ENCODE measurements around the gene C17orf78. TPM values are rescaled to one million over a fixed set of nuclear protein-coding genes. Genes with fewer than 3 reads are reported as not detected.

Gene C17orf78
- total RNA-seq, 1 donor from 2014 or later = not detected

GRCh38 chr17:37422971-37423625 lies 47.3 kb downstream of the C17orf78 start:
- H3K36me3 ChIP-seq (ENCODE audit: insufficient read depth, low read length) = peaks cover 30% of the 10 kb centered on the region
- H3K79me2 ChIP-seq (ENCODE audit: insufficient read depth, low read length) = no peaks in the 10 kb centered on the region
- no peak overlapping the region for H3K4me3 ChIP-seq (ENCODE audit: insufficient read depth, low read depth, low read length)
- no peaks in the 10 kb centered on the region for H3K27me3 ChIP-seq (ENCODE audit: insufficient read depth, low read length)
- H4K20me1 ChIP-seq (ENCODE audit: insufficient read depth, low read length) = peaks cover 5% of the 10 kb centered on the region
- no peak for FAIRE-seq
- no peak for DNase-seq (ENCODE audit: low read depth)
- no peak overlapping the region for H2AFZ ChIP-seq (ENCODE audit: low read depth, low read length)
- H3K4me3 Mint-ChIP-seq (ENCODE audit: unreplicated experiment) = no peak overlapping the region
- no peaks in the 10 kb centered on the region for H3K4me1 Mint-ChIP-seq (ENCODE audit: low read depth, unreplicated experiment)
- no peak overlapping the region for H3K4me2 ChIP-seq (ENCODE audit: low read length)
- H3K4me1 ChIP-seq (ENCODE audit: insufficient read depth, low read length) = no peaks in the 10 kb centered on the region
- peaks cover 12% of the 10 kb centered on the region for H3K36me3 Mint-ChIP-seq (ENCODE audit: low read depth, unreplicated experiment)
- no peaks in the 10 kb centered on the region for H3K27me3 Mint-ChIP-seq (ENCODE audit: low read depth, unreplicated experiment)
- no peaks in the 10 kb centered on the region for H3K9me3 ChIP-seq (ENCODE audit: insufficient read depth, low read depth, low read length)
- H3K27ac Mint-ChIP-seq (ENCODE audit: unreplicated experiment) = peak overlapping the region; percentile 19
- H3K27ac ChIP-seq (ENCODE audit: low read depth, low read length) = no peak overlapping the region
- no peak overlapping the region for H3K9ac ChIP-seq (ENCODE audit: low read length)
- TF ChIP-seq EZH2 (IDR thresholded peaks at IDR 0.05; ENCODE audit: insufficient read depth, low read length) = no peak
- no peak for TF ChIP-seq CTCF (IDR thresholded peaks at IDR 0.05; ENCODE audit: insufficient read depth, low read depth, low read length)
- no peaks in the 10 kb centered on the region for H3K9me3 Mint-ChIP-seq (ENCODE audit: unreplicated experiment)

GRCh38 chr17:37425268-37425667 lies 49.5 kb downstream of the C17orf78 start:
- no peaks in the 10 kb centered on the region for H3K4me1 ChIP-seq (ENCODE audit: insufficient read depth, low read length)
- Mint-ChIP-seq H3K9me3 (ENCODE audit: unreplicated experiment) (no peaks in the 10 kb centered on the region), H3K4me3 (ENCODE audit: unreplicated experiment) (no peak overlapping the region), H3K36me3 (ENCODE audit: low read depth, unreplicated experiment) (peaks cover 8% of the 10 kb centered on the region), H3K4me1 (ENCODE audit: low read depth, unreplicated experiment) (peaks cover 10% of the 10 kb centered on the region), H3K27ac (ENCODE audit: unreplicated experiment) (no peak overlapping the region), H3K27me3 (ENCODE audit: low read depth, unreplicated experiment) (no peaks in the 10 kb centered on the region)
- H3K79me2 ChIP-seq (ENCODE audit: insufficient read depth, low read length) = no peaks in the 10 kb centered on the region
- H2AFZ ChIP-seq (ENCODE audit: low read depth, low read length) = no peak overlapping the region
- H3K27ac ChIP-seq (ENCODE audit: low read depth, low read length) = no peak overlapping the region
- no peak for DNase-seq (ENCODE audit: low read depth)
- no peaks in the 10 kb centered on the region for H3K9me3 ChIP-seq (ENCODE audit: insufficient read depth, low read depth, low read length)
- H3K9ac ChIP-seq (ENCODE audit: low read length) = no peak overlapping the region
- no peak overlapping the region for H3K4me2 ChIP-seq (ENCODE audit: low read length)
- H3K4me3 ChIP-seq (ENCODE audit: insufficient read depth, low read depth, low read length) = no peak overlapping the region
- no peak for FAIRE-seq
- TF ChIP-seq EZH2 (IDR thresholded peaks at IDR 0.05; ENCODE audit: insufficient read depth, low read length) = no peak
- no peak for TF ChIP-seq CTCF (IDR thresholded peaks at IDR 0.05; ENCODE audit: insufficient read depth, low read depth, low read length)
- no peaks in the 10 kb centered on the region for H3K27me3 ChIP-seq (ENCODE audit: insufficient read depth, low read length)
- peaks cover 34% of the 10 kb centered on the region for H3K36me3 ChIP-seq (ENCODE audit: insufficient read depth, low read length)
- no peaks in the 10 kb centered on the region for H4K20me1 ChIP-seq (ENCODE audit: insufficient read depth, low read length)

GRCh38 chr17:37429039-37429438 lies 53.3 kb downstream of the C17orf78 start:
- H3K27me3 ChIP-seq (ENCODE audit: insufficient read depth, low read length) = no peaks in the 10 kb centered on the region
- H3K4me1 ChIP-seq (ENCODE audit: insufficient read depth, low read length) = no peaks in the 10 kb centered on the region
- H3K4me3 Mint-ChIP-seq (ENCODE audit: unreplicated experiment) = no peak overlapping the region
- H3K9me3 ChIP-seq (ENCODE audit: insufficient read depth, low read depth, low read length) = no peaks in the 10 kb centered on the region
- no peaks in the 10 kb centered on the region for H3K79me2 ChIP-seq (ENCODE audit: insufficient read depth, low read length)
- peaks cover 39% of the 10 kb centered on the region for H3K36me3 ChIP-seq (ENCODE audit: insufficient read depth, low read length)
- DNase-seq (ENCODE audit: low read depth) (no peak), FAIRE-seq (no peak)
- H3K36me3 Mint-ChIP-seq (ENCODE audit: low read depth, unreplicated experiment) = peaks cover 11% of the 10 kb centered on the region
- no peaks in the 10 kb centered on the region for H3K27me3 Mint-ChIP-seq (ENCODE audit: low read depth, unreplicated experiment)
- no peak overlapping the region for H3K9ac ChIP-seq (ENCODE audit: low read length)
- no peak overlapping the region for H2AFZ ChIP-seq (ENCODE audit: low read depth, low read length)
- peaks cover 3% of the 10 kb centered on the region for H4K20me1 ChIP-seq (ENCODE audit: insufficient read depth, low read length)
- no peaks in the 10 kb centered on the region for H3K9me3 Mint-ChIP-seq (ENCODE audit: unreplicated experiment)
- TF ChIP-seq CTCF (IDR thresholded peaks at IDR 0.05; ENCODE audit: insufficient read depth, low read depth, low read length) (no peak), EZH2 (IDR thresholded peaks at IDR 0.05; ENCODE audit: insufficient read depth, low read length) (no peak)
- H3K4me2 ChIP-seq (ENCODE audit: low read length) = no peak overlapping the region
- peaks cover 14% of the 10 kb centered on the region for H3K4me1 Mint-ChIP-seq (ENCODE audit: low read depth, unreplicated experiment)
- no peak overlapping the region for H3K27ac ChIP-seq (ENCODE audit: low read depth, low read length)
- no peak overlapping the region for H3K27ac Mint-ChIP-seq (ENCODE audit: unreplicated experiment)
- no peak overlapping the region for H3K4me3 ChIP-seq (ENCODE audit: insufficient read depth, low read depth, low read length)
